ENCODE measurements around the gene THOC7. TPM values are rescaled to one million over a fixed set of nuclear protein-coding genes. Genes with fewer than 3 reads are reported as not detected.

The THOC7 gene
- total RNA-seq, 3 donors from 2014 or later: 47.9 to 63.7 (median 57.3) TPM

DNA sequence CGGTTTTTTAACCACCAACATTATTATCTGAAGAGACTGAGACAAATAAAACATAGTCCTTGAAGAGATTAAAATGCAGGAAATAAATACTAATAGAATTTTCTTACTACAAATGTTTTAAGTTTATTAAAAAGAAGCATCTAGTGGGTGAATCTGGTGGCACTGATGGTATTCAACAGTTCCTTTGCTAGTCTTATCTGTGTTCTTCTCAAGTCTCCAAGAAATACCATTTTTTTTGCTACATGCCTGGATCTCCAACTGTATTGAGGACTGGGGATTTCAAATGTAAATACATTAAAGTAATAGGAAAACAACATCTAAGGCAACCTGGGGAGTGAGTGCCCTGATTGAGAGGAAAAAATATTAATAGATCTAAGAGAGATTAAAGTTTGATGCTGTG lies 21.9 kb downstream of the THOC7 start:
- DNase-seq (no peak), ATAC-seq (no peak)
- Histone ChIP-seq H3K4me3 (no peak overlapping the region), H3K36me3 (ENCODE audit: low read depth) (no peaks in the 10 kb centered on the region), H3K9me3 (no peaks in the 10 kb centered on the region), H3K4me1 (ENCODE audit: low read depth) (no peaks in the 10 kb centered on the region)
- intact Hi-C loops (cut with DNase I, micrococcal nuclease): no loop called here
- TF ChIP-seq, protein P1, sequence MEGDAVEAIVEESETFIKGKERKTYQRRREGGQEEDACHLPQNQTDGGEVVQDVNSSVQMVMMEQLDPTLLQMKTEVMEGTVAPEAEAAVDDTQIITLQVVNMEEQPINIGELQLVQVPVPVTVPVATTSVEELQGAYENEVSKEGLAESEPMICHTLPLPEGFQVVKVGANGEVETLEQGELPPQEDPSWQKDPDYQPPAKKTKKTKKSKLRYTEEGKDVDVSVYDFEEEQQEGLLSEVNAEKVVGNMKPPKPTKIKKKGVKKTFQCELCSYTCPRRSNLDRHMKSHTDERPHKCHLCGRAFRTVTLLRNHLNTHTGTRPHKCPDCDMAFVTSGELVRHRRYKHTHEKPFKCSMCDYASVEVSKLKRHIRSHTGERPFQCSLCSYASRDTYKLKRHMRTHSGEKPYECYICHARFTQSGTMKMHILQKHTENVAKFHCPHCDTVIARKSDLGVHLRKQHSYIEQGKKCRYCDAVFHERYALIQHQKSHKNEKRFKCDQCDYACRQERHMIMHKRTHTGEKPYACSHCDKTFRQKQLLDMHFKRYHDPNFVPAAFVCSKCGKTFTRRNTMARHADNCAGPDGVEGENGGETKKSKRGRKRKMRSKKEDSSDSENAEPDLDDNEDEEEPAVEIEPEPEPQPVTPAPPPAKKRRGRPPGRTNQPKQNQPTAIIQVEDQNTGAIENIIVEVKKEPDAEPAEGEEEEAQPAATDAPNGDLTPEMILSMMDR (IDR thresholded peaks at IDR 0.05): no peak

DNA sequence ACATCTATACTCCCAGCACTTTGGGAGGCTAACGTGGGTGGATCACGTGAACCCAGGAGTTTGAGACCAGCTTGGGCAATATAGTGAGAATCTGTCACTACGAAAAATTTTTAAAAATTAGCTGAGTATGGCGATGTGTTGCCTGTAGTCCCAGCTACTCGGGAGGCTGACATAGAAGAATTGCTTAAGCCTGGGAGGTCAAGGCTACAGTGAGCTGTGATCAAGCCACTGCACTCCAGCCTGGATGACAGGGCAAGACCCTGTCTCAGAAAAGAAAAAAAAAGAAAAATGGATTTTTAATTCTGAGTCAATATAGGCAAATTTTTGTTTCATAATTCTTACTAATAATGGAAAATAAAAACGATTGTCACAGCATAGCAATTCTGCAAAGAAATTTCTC lies 31.2 kb downstream of the THOC7 start:
- Histone ChIP-seq H3K36me3 (ENCODE audit: low read depth) (peaks cover 7% of the 10 kb centered on the region), H3K9me3 (no peaks in the 10 kb centered on the region), H3K4me3 (no peak overlapping the region), H3K4me1 (ENCODE audit: low read depth) (no peaks in the 10 kb centered on the region)
- TF ChIP-seq, protein P1 (IDR thresholded peaks at IDR 0.05): no peak
- no peak for DNase-seq
- intact Hi-C loops (cut with DNase I, micrococcal nuclease): no loop called here
- no peak for ATAC-seq

DNA sequence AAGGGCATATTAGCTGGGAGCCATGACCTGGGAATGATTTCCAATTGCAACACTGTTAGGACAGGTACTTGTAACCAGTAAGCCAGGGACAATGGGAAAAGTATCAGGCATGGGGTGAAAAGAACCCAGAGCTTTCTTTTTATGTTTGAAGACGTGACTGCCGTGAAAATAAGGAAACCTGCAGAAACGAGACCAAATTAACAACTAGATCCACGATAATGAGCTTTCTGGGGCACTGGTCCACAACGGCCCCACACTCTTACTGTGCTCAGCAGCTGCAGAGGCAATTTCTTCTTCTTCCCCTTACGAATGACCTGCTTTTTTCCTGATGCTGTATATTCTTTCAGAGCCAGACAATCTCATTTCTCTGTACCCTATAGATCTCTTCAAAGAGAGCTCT lies 33.1 kb downstream of the THOC7 start:
- Histone ChIP-seq H3K4me1 (ENCODE audit: low read depth) (no peaks in the 10 kb centered on the region), H3K36me3 (ENCODE audit: low read depth) (peaks cover 7% of the 10 kb centered on the region), H3K4me3 (no peak overlapping the region), H3K9me3 (no peaks in the 10 kb centered on the region)
- TF ChIP-seq, protein P1 (IDR thresholded peaks at IDR 0.05): no peak
- no peak for DNase-seq
- intact Hi-C loops (cut with DNase I, micrococcal nuclease): no loop called here
- no peak for ATAC-seq

DNA sequence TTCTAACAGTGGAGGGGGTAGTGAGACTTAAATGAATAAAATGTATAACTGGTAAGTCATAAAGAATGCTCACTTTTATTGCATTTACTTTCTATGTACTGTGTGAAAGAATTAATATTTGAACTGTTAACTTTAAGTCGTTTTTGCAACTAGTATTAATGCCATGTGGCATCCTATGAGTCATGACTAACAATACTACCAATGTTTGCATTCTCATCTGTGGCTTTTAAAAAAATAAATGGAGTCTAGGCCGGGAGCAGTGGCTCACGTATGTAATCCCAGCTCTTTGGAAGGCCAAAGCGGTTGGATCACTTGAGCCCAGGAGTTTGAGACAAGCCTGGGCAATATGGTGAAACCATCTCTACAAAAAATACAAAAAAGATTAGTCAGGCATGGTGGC lies 39.3 kb downstream of the THOC7 start:
- Histone ChIP-seq H3K4me3 (no peak overlapping the region), H3K9me3 (no peaks in the 10 kb centered on the region), H3K36me3 (ENCODE audit: low read depth) (no peaks in the 10 kb centered on the region), H3K4me1 (ENCODE audit: low read depth) (no peaks in the 10 kb centered on the region)
- TF ChIP-seq, protein P1 (IDR thresholded peaks at IDR 0.05): no peak
- DNase-seq (no peak), ATAC-seq (no peak)
- intact Hi-C loops (cut with DNase I, micrococcal nuclease): no loop called here

DNA sequence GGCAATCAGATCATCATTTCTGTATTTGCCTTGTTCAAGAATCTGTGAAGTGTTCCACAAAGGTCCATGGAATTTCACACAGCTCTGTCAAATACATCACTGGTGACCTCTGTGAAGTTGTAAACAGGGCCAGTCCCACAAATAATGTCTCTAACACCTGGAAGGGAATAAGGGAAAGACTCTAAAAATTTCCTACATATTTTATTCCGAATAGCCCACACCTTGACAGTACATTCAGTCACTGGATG lies 44.5 kb downstream of the THOC7 start, which contains the start of gene C3orf49:
Gene C3orf49, plus strand, starts transcription at position 149 of the 248 bp plus-strand sequence. CDS start 173 bp downstream, outside the sequence.
- TF ChIP-seq, protein P1 (IDR thresholded peaks at IDR 0.05): no peak
- intact Hi-C loops (cut with DNase I, micrococcal nuclease): loop anchor here in 1 of 2 donors (5.0 kb wide), 1 partner anchor 467 kb away; no protein-coding TSS in a partner anchor

More for the DNA sequence above, 44.5 kb downstream of the THOC7 start, which contains the start of gene C3orf49:
- DNase-seq: no peak
- Histone ChIP-seq H3K4me1 (ENCODE audit: low read depth) (peaks cover 6% of the 10 kb centered on the region), H3K4me3 (no peak within 1 kb of the TSS), H3K36me3 (ENCODE audit: low read depth) (no peaks in the 10 kb centered on the region), H3K9me3 (no peaks in the 10 kb centered on the region)
- ATAC-seq: no peak
